HG02840 (cell line): ENCODE results near the gene GNG3.

Source experiments
- ATAC-seq: cut with Tn5 transposase; IDR thresholded peaks from one replicate; pipeline ENCODE4 v1.9.1; 2021; ENCODE audit warnings: mild to moderate bottlenecking, moderate library complexity, moderate number of reproducible peaks; ENCODE audit not compliant: unreplicated experiment, low FRiP score

The GNG3 gene

GRCh38 chr11:62753736-62754603, 46.5 kb downstream of the GNG3 start, which contains the start of gene ZBTB3:
Gene ZBTB3 (minus strand): TSS chr11:62754160. CDS start chr11:62753664, 496 bp downstream.
- peak; percentile 95 for ATAC-seq

GRCh38 chr11:62755086-62755615, 47.7 kb downstream of the GNG3 start:
- ATAC-seq = no peak

GRCh38 chr11:62757846-62758788, 50.6 kb downstream of the GNG3 start:
- ATAC-seq = no peak
